NCI-H446 treated with DMSO at 0.1 percent for 48 hours (cell line): ENCODE results near the gene INPP5A.

Experiments used
- DNase-seq: peaks from one replicate; lab custom pipeline; 2025; lab: John Stamatoyannopoulos, UW

The INPP5A gene

DNA sequence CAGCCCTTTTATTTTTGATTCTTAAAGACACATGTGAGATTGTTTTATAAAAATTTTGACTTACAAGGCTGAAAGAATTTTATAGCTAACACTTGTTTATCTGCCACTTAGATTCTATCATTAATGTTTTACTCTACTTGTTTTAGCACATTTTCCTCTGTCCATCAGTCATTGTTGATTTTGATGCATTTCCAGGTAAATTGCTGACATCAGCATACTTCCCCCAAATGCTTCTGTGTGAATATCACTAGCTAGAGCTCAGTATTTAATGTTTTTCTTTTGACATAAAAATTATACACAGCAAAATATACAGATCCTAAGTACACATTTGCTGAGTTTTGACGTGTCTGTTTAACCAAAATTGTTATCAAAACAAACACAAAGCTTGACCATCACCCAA is 43.0 kb downstream of the INPP5A start:
- DNase-seq: no peak

GRCh38 chr10:132582137-132582536 is 44.5 kb downstream of the INPP5A start:
- no peak for DNase-seq

DNA sequence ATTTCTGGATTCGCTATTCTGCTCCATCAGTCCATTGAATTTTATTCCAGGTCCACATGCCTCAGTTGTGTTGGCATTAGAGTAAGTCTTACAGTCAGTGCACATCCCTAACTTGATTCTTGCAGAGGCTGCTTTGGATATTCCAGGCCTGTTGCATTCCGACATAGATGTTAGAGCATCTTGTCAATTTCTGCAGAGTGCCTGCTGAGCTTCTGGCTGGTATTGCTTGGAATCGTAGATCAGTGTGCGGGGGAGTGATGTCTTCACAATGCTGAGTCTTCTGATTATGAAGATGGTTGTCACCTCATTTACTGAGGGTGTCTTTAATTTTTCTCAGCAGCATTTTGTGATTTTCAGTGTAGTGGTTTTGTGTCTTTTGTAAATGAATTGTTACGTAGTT is 45.2 kb downstream of the INPP5A start:
- DNase-seq: no peak

GRCh38 chr10:132583456-132583855 is 45.9 kb downstream of the INPP5A start:
- no peak for DNase-seq

GRCh38 chr10:132584081-132584480 is 46.5 kb downstream of the INPP5A start:
- DNase-seq: no peak

GRCh38 chr10:132585732-132586722 is 48.4 kb downstream of the INPP5A start:
- no peak for DNase-seq

GRCh38 chr10:132586739-132587138 is 49.2 kb downstream of the INPP5A start:
- DNase-seq: no peak

- DNase-seq: no peak
Observed at GRCh38 chr10:132587175-132587574, 49.6 kb downstream of the INPP5A start.

DNA sequence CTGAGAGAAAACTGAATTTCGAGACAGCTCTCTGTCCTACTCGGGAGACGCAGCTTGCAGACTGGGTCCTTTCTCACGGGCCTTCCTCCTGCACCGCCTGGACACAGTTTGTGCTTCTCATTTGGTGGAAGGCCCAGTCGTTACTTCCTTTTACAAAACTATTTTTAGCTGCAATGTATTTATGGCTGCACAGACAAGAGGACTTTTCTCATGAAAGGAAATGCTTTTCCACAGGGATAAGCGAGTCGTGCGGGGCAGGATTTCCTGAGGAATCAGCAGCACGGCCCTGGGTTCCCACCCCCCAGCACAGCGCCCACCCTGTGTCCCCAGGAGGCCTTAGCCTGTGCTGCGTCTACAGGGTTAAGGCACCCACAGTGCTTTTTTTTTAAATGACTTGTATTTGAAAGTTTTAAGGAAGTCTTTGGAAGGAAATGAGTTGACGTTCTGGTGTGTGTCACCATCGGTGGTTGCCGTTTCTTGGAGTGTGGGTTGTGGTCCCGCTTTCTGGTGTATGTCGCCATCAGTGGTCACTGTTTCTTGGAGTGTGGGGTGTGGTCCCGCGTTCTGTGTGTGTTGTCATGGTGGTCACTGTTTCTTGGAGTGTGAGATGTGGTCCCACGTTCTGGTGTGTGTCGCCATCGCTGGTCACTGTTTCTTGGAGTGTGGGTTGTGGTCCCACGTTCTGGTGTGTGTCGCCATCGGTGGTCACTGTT is 50.9 kb downstream of the INPP5A start:
- DNase-seq: no peak

GRCh38 chr10:132589015-132589414 is 51.4 kb downstream of the INPP5A start:
- no peak for DNase-seq

DNA sequence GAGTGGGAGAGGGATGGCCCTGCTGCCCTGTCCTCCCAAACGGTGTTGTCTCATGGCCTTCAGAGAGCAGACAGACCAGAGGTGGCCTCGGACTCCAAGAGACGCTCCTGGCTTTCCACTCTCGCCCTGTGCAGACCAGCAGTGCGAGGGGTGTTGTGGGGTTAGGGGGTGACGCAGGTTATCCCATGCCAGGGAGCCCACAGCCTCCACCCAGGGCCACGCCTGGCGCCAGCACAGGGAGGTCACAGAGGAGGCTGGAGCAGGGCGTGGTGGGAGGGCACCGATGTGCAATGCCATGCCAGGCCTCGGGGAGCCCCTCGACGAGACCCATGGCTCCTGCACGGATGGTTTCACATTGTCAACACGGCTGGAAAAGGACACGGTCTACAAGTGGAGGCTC is 52.1 kb downstream of the INPP5A start:
- DNase-seq: no peak

GRCh38 chr10:132590094-132590751 is 52.6 kb downstream of the INPP5A start:
- DNase-seq: no peak

DNA sequence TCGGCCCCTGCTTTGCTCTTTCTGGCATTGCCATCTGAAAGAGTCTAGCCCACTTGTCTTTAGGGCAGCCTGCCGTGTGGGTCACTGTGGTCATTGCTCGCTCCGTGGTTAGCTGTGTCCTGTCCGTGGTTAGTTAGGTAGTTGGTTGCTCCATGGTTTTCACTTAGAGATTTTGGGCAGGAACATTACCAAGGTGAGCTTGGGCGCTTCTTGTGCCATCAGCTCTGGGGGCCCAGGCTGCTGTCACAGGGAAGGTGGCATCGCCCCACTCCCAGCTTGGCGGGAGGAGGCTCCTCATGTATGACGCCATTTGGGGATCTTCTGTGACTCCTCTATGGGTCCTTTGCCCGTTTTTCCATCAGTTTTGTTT is 53.1 kb downstream of the INPP5A start:
- no peak for DNase-seq

DNA sequence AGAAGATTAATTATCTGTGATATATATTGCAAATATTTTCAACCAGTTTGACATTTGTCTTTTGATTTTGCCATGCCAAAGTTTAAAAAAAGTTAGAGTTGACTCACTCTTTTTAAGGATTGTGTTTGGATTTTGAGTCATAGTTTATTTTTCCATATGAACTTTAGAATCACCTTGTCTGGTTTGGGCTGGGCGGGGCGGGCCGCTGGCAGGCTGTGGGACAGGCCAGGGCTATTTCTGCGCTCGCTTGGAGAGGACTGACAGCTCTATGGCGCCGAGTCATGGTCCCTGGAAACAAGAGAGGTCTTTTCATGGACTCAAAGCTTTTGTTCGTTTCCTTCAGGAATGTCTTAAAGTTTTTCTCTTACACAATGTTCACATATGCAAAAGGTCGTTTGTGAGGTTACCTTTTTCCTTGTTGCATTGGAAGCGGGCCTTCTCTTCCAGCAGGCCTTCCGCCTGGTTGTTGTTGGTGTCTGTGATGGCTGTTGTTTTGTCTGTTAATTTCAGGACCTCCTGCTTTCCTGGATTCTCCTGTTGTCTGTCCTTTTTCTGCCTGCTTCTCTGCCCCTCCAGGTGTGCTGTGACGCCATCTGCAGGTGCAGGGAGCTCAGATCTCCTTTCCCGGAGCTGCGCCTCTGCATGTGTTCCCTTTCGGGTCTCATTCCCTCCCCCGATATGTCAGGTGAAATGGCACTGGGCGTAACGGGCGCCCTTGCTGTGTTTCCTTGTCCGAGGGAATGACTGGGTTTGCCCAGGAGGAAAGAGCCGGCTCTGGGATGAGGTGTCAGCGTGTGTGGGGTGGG is 53.8 kb downstream of the INPP5A start:
- no peak for DNase-seq

DNA sequence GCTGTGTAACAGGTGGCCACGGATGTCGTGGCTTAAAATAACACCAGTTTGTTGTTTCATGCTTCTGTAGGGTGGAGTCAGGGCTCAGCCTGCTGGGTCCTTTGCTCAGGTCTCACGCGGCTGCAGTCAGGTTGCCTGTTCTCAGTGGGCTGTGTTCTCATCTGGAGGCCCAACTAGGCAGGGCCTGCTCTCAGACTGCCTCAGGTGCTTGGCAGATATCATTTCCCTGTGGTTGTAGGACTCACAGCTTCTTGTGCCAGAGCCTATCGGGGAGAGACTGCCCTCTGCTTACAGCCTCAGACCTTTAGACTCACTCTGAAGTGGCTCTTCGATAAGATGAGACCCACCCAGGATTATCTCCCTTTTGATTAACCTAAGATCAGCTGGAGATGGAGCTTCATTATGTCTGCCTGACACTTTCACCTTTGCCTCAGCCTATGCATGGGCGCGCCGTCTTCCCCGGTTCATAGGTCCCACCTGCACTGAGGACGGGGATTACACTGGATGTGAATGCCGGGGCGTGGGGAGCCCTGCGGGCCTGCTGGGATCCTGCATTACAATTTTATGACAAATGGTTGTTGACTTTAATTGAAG is 55.3 kb downstream of the INPP5A start:
- DNase-seq: no peak

- DNase-seq: no peak
Observed at GRCh38 chr10:132593389-132593788, 55.8 kb downstream of the INPP5A start.

GRCh38 chr10:132593900-132594876 is 56.6 kb downstream of the INPP5A start:
- no peak for DNase-seq

GRCh38 chr10:132595021-132595420 is 57.4 kb downstream of the INPP5A start:
- DNase-seq: no peak

DNA sequence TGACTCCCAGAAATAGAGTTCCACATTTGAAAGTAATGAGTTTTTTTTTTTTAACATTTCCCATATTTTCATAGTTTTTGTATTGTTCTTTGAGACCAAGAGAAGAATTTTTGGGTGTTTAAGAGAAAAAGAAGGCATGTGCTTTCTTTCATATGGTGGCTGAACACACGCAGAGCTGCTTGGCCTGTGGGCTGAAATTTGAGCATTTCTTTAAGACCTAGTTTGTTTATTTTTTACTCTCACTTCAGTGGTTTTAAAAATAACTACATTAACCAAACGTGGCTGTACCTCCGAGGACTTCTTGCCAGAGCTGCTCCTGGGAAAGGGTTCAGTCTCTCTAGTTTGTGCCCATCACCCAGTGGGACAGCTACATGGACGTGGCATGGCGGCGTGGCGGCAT is 58.3 kb downstream of the INPP5A start:
- no peak for DNase-seq

GRCh38 chr10:132596742-132597279 is 59.2 kb downstream of the INPP5A start:
- DNase-seq: no peak
